Peyer's patch (tissue), 4 donors: ENCODE measurements around the gene POLR3K. TPM values are rescaled to one million over a fixed set of nuclear protein-coding genes. Genes with fewer than 3 reads are reported as not detected.
A peak's percentile ranks its signal among the peaks of the same experiment; 100 is the strongest.

Experiments used
- DNase-seq, 3 donors: peaks; one replicate each; pipeline ENCODE4 v3.0.0-alpha.2; 2017 to 2019
- H3K27ac ChIP-seq, 4 donors: fragments of 200-600 bp; sonication (generic); one replicate each; pipeline ENCODE4 v1.5.1; 2016 to 2019
- H3K27me3 ChIP-seq, 2 donors: fragments of 200-600 bp; sonication (generic); one replicate each; pipeline ENCODE4 v1.5.1; 2019
- H3K36me3 ChIP-seq, 3 donors: fragments of 200-600 bp; sonication (generic); one replicate each; pipeline ENCODE4 v1.5.1; 2016 to 2019
- H3K4me1 ChIP-seq, 4 donors: fragments of 200-600 bp; sonication (generic); one replicate each; pipeline ENCODE4 v1.5.1; 2016 to 2019
- H3K4me3 ChIP-seq, 4 donors: fragments of 200-600 bp; sonication (generic); 1 replicate in 3 of 4; 2 replicates in 1 of 4; pipeline ENCODE4 v1.5.1; 2016 to 2019; ENCODE audit warnings: mild to moderate bottlenecking in 1 of 4
- H3K9me3 ChIP-seq, 4 donors: fragments of 200-600 bp; sonication (generic); one replicate each; pipeline ENCODE4 v1.5.1; 2016 to 2019; ENCODE audit warnings: mild to moderate bottlenecking in 1 of 4
- POLR2A ChIP-seq, 2 donors: fragments of 450-650 bp; IDR thresholded peaks; one replicate each; pipeline ENCODE4 v1.5.1; 2017; ENCODE audit warnings: antibody characterized with exemption in 2 of 2, mild to moderate bottlenecking in 2 of 2, moderate library complexity in 2 of 2
- total RNA-seq, 4 donors: library from RNA; depleted of rRNA; stranded (reverse); fragments of >200 nt; gene quantifications; one replicate each; pipeline ENCODE4 v1.1.0, GENCODE V29; 2016
- TF ChIP-seq, protein P1 (sequence below), 6 experiments: fragments of 450-650 bp in 4 of 6; fragments of 200-600 bp in 2 of 6; sonication (generic) in 1 of 6; IDR thresholded peaks; one replicate each; pipeline ENCODE4 v1.5.1; 2017 to 2019; ENCODE audit warnings: antibody characterized with exemption in 6 of 6, mild to moderate bottlenecking in 3 of 6, moderate library complexity in 1 of 6

The POLR3K gene
- total RNA-seq: 1 to 10 TPM; 2.5 to 6.3 (median 3.3) TPM

DNA sequence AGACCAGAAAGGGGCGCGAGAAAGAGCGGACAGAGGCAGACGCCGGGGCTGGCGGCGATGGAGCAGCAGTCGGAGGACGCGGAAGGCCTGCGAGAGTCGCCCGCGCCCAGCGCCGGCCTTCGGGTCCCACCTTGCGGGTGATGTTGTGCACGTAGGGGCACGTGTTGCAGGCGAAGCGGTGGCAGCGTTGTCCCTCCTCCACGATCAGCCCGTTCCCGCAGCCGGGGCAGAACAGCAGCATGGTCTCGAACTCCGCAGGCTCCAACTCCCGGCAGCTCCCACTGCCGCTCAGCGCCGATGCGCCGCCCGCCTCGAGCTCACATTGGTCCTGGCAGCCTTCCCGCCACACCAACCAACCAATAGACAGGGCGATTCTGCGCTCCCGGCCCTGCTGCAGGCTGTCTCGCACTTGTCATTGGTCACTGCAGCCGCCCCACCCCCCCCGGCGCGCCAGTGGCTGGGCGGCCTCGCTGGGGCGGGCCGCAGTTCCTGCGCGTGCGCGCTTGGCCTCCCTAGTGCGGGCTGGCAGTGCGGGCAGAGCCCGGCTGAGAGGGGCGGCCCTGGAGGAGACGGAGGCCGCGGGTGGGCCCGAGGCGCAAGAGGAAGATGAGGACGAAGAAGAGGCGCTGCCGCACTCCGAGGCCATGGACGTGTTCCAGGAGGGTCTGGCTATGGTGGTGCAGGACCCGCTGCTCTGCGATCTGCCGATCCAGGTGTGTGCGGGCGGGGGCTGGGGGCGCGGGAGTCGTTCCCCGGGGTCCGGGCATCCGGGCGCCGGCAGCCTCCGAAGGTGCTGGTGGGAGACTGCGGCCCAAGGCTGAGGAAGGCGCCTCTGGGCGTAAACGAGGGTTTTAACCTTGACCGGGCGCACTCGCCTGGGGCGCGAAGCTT lies at the start of gene POLR3K, which contains the start of gene SNRNP25:
TSS of gene POLR3K (minus strand) at position 263 of the 891 bp plus-strand sequence. CDS start at position 241, 22 bp downstream.
TSS of gene SNRNP25 (plus strand) at position 483 of the 891 bp plus-strand sequence. CDS start at position 672, 189 bp downstream.
- peaks cover 0 to 37% (median 0%) of the 10 kb centered on the region in 3 donors for H3K36me3 ChIP-seq

DNA sequence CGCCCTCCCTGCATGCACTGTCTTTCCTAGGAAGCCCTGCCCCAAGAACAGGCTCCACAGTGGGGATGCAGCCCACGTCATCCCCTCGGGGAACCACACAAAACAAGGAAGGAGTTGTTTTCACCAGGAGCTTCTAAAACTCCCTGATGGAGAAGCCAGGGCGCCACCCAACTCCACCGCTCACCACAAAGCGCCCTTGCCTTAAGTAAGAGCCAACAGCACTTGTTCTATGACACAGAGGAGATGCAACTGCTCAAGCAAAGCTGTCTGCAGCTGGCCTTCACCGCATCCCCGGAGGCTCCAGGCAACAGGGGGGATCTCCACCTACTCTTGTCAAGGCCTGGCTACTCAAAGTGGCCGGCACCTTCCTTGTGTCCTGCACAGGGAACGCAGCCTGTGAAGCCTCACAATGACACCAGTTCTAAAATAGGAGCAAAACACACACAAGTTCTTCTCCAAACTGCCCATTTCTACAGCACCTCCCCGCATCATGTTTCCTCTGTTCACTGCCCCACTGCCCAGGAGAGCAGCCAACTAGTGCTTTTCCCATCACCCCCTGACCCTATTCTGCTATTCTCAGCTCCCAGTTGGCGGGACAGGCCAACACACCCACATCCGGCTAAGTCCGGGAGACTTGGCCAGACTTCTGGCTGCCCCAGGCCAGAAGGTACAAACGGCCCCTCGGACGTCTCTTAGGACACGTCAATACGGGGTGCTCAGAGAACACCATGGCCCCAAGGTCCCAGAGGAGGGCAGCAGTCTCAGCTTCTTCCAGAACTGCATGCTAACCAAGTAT lies 48.9 kb upstream of the POLR3K start:
- DNase-seq: no peak
- H3K9me3 ChIP-seq: no peaks in the 10 kb centered on the region
- H3K4me3 ChIP-seq: no peak overlapping the region
- peak overlapping the region in 3 of 4 donors; percentile 2 to 60 (median 52) for H3K27ac ChIP-seq
- H3K27me3 ChIP-seq: no peaks in the 10 kb centered on the region
- H3K36me3 ChIP-seq: peaks cover 0 to 16% (median 0%) of the 10 kb centered on the region in 3 donors
- TF ChIP-seq POLR2A (IDR thresholded peaks at IDR 0.05): no peak
- TF ChIP-seq, protein P1, sequence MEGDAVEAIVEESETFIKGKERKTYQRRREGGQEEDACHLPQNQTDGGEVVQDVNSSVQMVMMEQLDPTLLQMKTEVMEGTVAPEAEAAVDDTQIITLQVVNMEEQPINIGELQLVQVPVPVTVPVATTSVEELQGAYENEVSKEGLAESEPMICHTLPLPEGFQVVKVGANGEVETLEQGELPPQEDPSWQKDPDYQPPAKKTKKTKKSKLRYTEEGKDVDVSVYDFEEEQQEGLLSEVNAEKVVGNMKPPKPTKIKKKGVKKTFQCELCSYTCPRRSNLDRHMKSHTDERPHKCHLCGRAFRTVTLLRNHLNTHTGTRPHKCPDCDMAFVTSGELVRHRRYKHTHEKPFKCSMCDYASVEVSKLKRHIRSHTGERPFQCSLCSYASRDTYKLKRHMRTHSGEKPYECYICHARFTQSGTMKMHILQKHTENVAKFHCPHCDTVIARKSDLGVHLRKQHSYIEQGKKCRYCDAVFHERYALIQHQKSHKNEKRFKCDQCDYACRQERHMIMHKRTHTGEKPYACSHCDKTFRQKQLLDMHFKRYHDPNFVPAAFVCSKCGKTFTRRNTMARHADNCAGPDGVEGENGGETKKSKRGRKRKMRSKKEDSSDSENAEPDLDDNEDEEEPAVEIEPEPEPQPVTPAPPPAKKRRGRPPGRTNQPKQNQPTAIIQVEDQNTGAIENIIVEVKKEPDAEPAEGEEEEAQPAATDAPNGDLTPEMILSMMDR (IDR thresholded peaks at IDR 0.05): no peak
- no peaks in the 10 kb centered on the region for H3K4me1 ChIP-seq

More for the DNA sequence above, at the start of gene POLR3K, which contains the start of gene SNRNP25:
- DNase-seq: peak; percentile 99
- Histone ChIP-seq H3K4me3 (peak within 1 kb of the TSS; percentile 53 to 87 (median 84)), H3K27me3 (no peaks in the 10 kb centered on the region), H3K4me1 (peaks cover 0 to 8% (median 4%) of the 10 kb centered on the region in 4 donors), H3K27ac (peak within 1 kb of the TSS; percentile 67 to 88 (median 77)), H3K9me3 (no peaks in the 10 kb centered on the region)
- TF ChIP-seq POLR2A (IDR thresholded peaks at IDR 0.05): peak; percentile 52 to 54
- TF ChIP-seq, protein P1 (IDR thresholded peaks at IDR 0.05): no peak

DNA sequence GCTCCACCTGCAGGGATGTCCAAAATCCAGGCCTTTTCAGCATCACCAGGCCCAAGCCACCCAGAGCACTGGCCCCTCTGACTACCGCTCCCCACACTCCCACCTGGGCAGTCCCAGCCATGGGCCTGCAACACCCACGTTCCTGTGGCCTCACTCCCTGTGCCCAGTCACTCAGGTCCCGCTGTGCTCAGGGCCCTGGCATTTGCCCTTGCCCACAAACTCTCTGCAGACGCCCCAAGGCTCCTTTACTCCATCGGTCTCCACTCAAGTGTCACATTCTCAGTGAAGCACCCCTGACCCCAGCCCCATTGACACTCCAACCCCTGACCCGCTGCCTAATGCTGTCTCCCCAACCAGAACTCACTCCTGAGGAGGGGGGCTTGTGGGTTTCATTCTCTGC lies 48.2 kb upstream of the POLR3K start:
- H3K27ac ChIP-seq: peak overlapping the region in 2 of 4 donors; percentile 2 to 52

DNA sequence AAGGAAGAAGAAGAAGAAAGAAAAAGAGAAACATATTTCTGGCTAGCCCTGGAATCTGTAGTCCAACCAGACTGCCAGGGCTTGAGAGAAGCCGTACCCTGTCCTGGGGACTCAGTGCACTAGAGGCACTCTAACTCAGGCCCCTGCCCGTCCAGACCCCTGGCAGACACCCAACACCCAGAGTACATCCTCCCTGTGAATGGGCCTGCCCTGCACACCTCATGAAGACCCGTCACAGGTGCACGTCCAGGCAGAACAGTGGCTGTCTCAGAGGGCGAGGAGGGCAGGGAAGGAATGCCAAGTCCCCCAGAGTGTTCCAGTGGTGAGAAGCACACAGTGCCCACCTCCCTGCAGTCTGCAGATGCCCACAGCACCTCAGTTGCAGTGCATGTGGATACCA lies 47.6 kb upstream of the POLR3K start:
- H3K4me1 ChIP-seq: no peaks in the 10 kb centered on the region
- H3K27ac ChIP-seq: no peak overlapping the region
- H3K27me3 ChIP-seq: no peaks in the 10 kb centered on the region
- DNase-seq: no peak
- H3K4me3 ChIP-seq: no peak overlapping the region
- TF ChIP-seq POLR2A (IDR thresholded peaks at IDR 0.05): no peak
- TF ChIP-seq, protein P1 (IDR thresholded peaks at IDR 0.05): no peak
- peaks cover 0 to 16% (median 0%) of the 10 kb centered on the region in 3 donors for H3K36me3 ChIP-seq
- H3K9me3 ChIP-seq: no peaks in the 10 kb centered on the region

More for the DNA sequence above, 48.2 kb upstream of the POLR3K start:
- TF ChIP-seq POLR2A (IDR thresholded peaks at IDR 0.05): no peak
- TF ChIP-seq, protein P1 (IDR thresholded peaks at IDR 0.05): no peak
- no peaks in the 10 kb centered on the region for H3K4me1 ChIP-seq
- H3K4me3 ChIP-seq: no peak overlapping the region
- H3K9me3 ChIP-seq: no peaks in the 10 kb centered on the region
- H3K36me3 ChIP-seq: peaks cover 0 to 16% (median 0%) of the 10 kb centered on the region in 3 donors
- no peak for DNase-seq
- no peaks in the 10 kb centered on the region for H3K27me3 ChIP-seq

DNA sequence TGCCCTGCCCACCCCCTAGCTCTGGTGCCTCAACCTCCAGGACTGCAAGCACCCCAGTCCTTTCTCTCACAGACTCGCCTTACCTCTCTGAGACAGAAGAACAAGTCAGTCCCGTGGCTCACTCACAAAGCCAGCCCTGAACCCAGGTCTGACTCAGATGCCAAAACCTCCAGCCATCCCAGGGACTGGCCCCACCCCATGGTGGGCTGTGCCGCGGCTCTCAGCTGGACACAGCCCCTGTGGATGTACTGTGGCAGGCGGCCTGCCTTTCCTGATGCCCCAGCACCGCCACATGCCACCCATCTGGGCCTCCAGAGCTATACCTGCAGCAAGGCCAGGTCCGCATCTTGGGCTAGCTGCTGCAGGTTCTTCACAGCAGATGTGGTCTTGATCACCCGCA lies 44.4 kb upstream of the POLR3K start:
- Histone ChIP-seq H3K9me3 (no peaks in the 10 kb centered on the region), H3K4me1 (no peaks in the 10 kb centered on the region), H3K27me3 (no peaks in the 10 kb centered on the region), H3K4me3 (no peak overlapping the region), H3K36me3 (peaks cover 0 to 11% (median 0%) of the 10 kb centered on the region in 3 donors), H3K27ac (no peak overlapping the region)
- DNase-seq: no peak
- TF ChIP-seq POLR2A (IDR thresholded peaks at IDR 0.05): no peak
- TF ChIP-seq, protein P1 (IDR thresholded peaks at IDR 0.05): no peak
